DMS114 treated with DMSO at 0.1 percent for 48 hours (cell line): ENCODE data around the gene BTNL9.
"Not testable (repeated sequence)": the region's sequence is repeated elsewhere in the genome, so short reads cannot be mapped to it uniquely, and the experiment has no call there.

Experiments used
- DNase-seq: peaks from one replicate; lab custom pipeline; 2025; ENCODE audit not compliant: unreplicated experiment; lab: John Stamatoyannopoulos, UW

BTNL9 gene

GRCh38 chr5:181098762-181099601, 58.9 kb downstream of the BTNL9 start:
- no peak for DNase-seq

GRCh38 chr5:181099602-181100086, 59.6 kb downstream of the BTNL9 start:
- no peak for DNase-seq

- peak; percentile 27 for DNase-seq
These were observed 60.2 kb downstream of the BTNL9 start for GRCh38 chr5:181100121-181100875.

- not testable (repeated sequence) for DNase-seq
These were observed 61.1 kb downstream of the BTNL9 start for GRCh38 chr5:181101030-181101641.

GRCh38 chr5:181101930-181102674, 62.0 kb downstream of the BTNL9 start:
- DNase-seq: not testable (repeated sequence)

DNA sequence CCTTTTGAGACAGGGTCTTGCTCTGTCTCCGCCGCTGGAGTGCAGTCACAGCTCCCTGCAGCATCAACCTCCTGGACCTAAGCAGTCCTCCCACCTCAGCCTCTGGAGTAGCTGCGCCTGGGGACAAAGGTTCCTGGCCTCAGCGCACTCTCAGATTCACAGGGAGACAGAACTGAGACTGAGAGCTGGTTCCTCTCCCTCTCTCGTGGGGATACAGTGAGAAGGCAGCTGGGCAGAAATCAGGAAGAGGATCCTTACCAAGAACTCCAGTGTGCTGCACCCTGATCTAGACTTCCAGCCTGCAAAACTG, 64.1 kb downstream of the BTNL9 start:
- DNase-seq: not testable (repeated sequence)

DNA sequence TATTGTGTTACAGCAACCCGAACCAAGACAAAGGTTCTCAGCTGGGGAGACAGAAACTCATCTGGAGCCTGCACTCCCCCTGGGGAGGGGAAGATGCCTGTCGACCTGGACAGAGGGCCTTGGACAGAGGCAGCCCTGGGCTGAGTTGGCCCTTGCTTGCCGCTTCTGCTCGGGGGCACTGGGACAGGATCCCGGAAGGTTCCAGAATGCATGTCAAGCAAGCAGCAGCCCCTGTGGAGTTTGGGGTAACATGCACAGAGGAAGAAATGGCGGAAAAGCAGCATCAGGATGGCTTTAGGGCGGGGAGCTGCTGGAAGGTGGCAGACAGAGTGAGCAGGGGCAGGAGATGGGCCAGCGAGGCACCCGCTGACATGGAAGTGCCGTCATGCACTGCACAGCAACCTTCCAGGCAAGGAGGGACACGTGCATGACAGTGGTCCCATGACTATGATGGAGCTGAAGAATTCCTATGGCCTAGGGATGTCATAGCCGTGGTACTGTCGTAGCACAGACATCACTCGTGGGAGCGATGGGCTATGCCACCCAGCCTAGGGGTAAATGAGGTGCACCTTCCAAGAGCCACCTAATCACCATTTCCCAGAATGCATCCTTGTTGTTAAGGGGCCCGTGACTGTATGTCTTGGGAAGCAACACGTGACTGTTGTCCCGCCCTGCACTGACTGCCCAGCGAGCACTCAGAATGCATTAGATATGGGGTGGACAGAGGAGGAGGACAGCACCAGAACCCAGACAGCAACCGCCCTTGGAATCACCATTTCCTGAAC, 64.7 kb downstream of the BTNL9 start:
- DNase-seq: not testable (repeated sequence)

DNA sequence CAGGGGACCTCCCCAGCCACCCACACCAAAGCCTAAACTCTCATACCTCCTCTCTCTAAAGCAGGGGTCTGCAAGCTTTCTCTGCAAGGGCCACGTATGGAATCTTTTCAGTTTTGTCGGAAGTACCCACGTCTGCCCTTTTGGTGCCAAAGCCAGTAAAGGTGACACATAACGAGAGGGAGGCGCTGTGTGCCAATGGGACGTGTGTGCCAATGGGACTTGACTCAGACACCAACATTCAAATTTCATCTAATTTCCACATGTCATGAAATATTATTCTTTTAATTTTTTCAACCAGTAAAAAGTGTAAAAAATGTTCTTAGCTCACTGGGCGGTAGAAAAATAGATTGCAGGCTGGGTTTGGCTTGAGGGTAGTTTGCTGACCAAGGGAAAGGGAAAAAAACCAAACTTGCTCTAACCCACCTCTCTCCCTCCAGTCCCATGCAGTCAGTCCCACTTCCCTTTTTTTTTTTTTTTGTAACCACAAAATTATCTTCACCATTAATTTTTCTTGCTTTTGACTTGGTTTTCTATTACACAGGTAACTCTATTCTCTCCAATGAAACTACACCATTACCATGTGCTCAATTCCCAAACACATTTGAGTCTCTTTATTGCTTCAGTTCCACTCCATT, 65.4 kb downstream of the BTNL9 start:
- DNase-seq: no peak

DNA sequence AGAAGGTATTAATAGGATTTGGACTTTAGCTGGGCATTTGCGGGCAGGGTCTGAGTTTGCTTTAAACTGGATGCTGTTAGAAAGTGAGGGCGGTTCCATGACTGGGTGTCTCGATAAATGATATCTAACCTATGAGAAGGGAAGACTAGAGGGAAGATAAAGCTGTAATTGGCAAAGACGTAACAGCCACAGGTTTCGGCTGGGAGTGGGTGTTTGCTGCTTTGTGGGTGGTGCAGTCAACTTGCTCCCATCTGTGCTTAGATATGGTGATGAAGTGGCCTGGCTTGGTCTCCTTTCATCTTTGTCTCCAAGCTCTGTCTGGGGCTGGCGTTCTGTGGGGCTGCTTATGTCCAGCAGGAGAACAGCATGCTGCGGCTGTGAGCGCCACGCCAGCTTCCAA, 67.6 kb downstream of the BTNL9 start:
- DNase-seq: no peak

DNA sequence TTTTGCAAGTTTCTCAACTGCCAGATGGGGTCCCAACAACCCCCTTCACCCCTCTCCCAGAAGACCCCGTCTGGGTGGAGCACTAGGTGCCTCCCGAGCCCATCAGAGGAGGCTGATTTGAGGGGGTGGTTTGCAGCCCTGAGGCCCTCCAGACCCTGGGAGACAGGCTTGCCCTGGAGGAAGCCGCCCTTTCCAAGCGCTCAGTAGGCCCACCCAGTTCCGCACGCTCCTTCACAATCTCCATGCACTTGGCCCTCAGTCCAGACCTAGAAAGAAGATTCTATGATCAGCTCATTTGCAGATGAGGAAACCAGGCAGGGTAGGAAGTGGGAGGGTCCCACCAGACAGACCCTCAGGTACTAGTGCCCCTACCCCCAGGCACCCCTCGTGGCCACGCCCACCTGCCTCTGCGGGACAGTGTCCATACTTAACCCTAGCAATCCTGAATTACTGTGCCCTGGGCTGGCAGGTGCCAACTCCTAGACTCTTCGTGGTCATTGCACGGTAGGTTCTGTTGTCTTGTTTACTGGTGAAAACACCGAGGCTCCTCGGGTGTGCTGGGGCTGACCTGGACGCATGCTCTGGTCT, 68.6 kb downstream of the BTNL9 start:
- DNase-seq: no peak

DNA sequence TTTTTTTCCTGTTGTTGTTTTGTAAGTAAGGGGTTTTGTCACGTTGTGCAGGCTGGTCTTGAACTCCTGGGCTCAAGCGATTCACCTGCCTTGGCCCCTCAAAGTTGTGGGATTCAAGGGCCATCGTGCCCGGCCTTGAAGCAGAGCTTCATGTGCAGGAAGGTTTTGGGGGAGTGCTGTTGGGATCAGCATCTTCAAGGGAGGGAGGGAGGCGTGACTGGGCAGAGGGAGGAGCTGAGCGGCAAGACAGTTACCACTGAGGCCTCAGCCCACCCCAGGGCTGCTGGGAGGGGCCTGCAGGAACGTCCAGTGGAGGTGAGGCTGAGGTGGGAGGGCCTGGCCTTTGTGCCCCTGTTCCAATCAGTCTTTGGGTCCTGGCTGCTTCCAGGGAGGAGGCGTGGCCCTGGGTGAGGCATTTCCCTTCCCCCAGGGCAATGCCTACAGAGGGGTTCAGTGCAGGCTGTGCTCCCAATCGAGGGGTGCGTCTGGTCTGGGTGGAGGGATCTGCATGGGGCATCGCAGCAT, 69.5 kb downstream of the BTNL9 start:
- DNase-seq: no peak

- no peak for DNase-seq
These were observed 70.9 kb downstream of the BTNL9 start for GRCh38 chr5:181111010-181111409.
